Measurements from ENCODE around the gene ENTREP3. TPM values are rescaled to one million over a fixed set of nuclear protein-coding genes. Genes with fewer than 3 reads are reported as not detected.

ENTREP3 gene
- total RNA-seq, 1 experiment from 2014 or later, result 20.7 TPM

- Histone ChIP-seq H3K9me2 (replicated peaks; ENCODE audit: insufficient read depth, low read length) (no peaks in the 10 kb centered on the region), H3K36me3 (ENCODE audit: insufficient read depth, low read length) (no peaks in the 10 kb centered on the region; the same call in 1 of the 2 replicates), H3K4me2 (ENCODE audit: low read depth, low read length, poor library complexity, severe bottlenecking) (no peak overlapping the region), H3K27me3 (ENCODE audit: low read length) (no peaks in the 10 kb centered on the region), H3K9me3 (ENCODE audit: low read length) (no peaks in the 10 kb centered on the region), H2AFZ (ENCODE audit: low read length) (no peak overlapping the region), H3K9ac (ENCODE audit: low read length) (no peak overlapping the region), H4K20me1 (ENCODE audit: insufficient read depth, low read depth, low read length) (no peaks in the 10 kb centered on the region), H3K79me2 (ENCODE audit: low read length) (no peaks in the 10 kb centered on the region), H3K27ac (ENCODE audit: low read length) (no peak overlapping the region), H3K4me3 (ENCODE audit: low read length) (no peak overlapping the region), H3K4me1 (ENCODE audit: low read length) (peaks cover 7% of the 10 kb centered on the region)
- DNase-seq, result no peak
Observed at GRCh38 chr1:155285063-155285462, 29.8 kb upstream of the ENTREP3 start.

DNA sequence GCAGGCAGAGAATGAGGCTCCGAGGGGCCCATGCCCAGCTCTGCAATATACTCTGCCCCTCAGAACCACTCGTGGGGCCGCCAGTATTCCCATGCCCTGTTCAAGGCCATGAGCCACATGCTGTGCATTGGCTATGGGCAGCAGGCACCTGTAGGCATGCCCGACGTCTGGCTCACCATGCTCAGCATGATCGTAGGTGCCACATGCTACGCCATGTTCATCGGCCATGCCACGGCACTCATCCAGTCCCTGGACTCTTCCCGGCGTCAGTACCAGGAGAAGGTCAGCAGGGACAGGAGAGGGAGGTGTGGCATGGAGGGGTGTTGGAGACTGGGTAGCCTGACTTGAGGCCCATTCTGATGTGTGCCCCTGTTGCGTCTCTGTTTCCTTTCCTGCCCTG, 29.2 kb upstream of the ENTREP3 start:
- Histone ChIP-seq H3K79me2 (ENCODE audit: low read length) (no peaks in the 10 kb centered on the region), H3K27me3 (ENCODE audit: low read length) (no peaks in the 10 kb centered on the region), H4K20me1 (ENCODE audit: insufficient read depth, low read depth, low read length) (no peaks in the 10 kb centered on the region), H3K9me3 (ENCODE audit: low read length) (no peaks in the 10 kb centered on the region), H2AFZ (ENCODE audit: low read length) (no peak overlapping the region), H3K4me3 (ENCODE audit: low read length) (no peak overlapping the region), H3K9ac (ENCODE audit: low read length) (no peak overlapping the region), H3K9me2 (replicated peaks; ENCODE audit: insufficient read depth, low read length) (no peaks in the 10 kb centered on the region), H3K36me3 (ENCODE audit: insufficient read depth, low read length) (no peaks in the 10 kb centered on the region; the same call in 1 of the 2 replicates), H3K4me2 (ENCODE audit: low read depth, low read length, poor library complexity, severe bottlenecking) (no peak overlapping the region), H3K4me1 (ENCODE audit: low read length) (peaks cover 7% of the 10 kb centered on the region), H3K27ac (ENCODE audit: low read length) (no peak overlapping the region)
- no peak for DNase-seq

GRCh38 chr1:155282488-155283091, 27.3 kb upstream of the ENTREP3 start:
- no peak overlapping the region for H3K27ac ChIP-seq (ENCODE audit: low read length)
- H3K9me3 ChIP-seq (ENCODE audit: low read length), result no peaks in the 10 kb centered on the region
- H4K20me1 ChIP-seq (ENCODE audit: insufficient read depth, low read depth, low read length), result no peaks in the 10 kb centered on the region
- H3K4me2 ChIP-seq (ENCODE audit: low read depth, low read length, poor library complexity, severe bottlenecking), result no peak overlapping the region
- no peaks in the 10 kb centered on the region for H3K36me3 ChIP-seq (ENCODE audit: insufficient read depth, low read length)
- H3K4me1 ChIP-seq (ENCODE audit: low read length), result peaks cover 24% of the 10 kb centered on the region
- no peak for DNase-seq
- no peak overlapping the region for H3K9ac ChIP-seq (ENCODE audit: low read length)
- no peak overlapping the region for H2AFZ ChIP-seq (ENCODE audit: low read length)
- no peaks in the 10 kb centered on the region for H3K27me3 ChIP-seq (ENCODE audit: low read length)
- no peaks in the 10 kb centered on the region for H3K79me2 ChIP-seq (ENCODE audit: low read length)
- no peak overlapping the region for H3K4me3 ChIP-seq (ENCODE audit: low read length)
- no peaks in the 10 kb centered on the region for H3K9me2 ChIP-seq (replicated peaks; ENCODE audit: insufficient read depth, low read length)

- Histone ChIP-seq H3K9me2 (replicated peaks; ENCODE audit: insufficient read depth, low read length) (no peaks in the 10 kb centered on the region), H3K4me2 (ENCODE audit: low read depth, low read length, poor library complexity, severe bottlenecking) (peak overlapping the region; percentile 91), H4K20me1 (ENCODE audit: insufficient read depth, low read depth, low read length) (no peaks in the 10 kb centered on the region), H3K4me1 (ENCODE audit: low read length) (peaks cover 28% of the 10 kb centered on the region), H3K27ac (ENCODE audit: low read length) (no peak overlapping the region), H3K4me3 (ENCODE audit: low read length) (no peak overlapping the region), H2AFZ (ENCODE audit: low read length) (no peak overlapping the region), H3K9ac (ENCODE audit: low read length) (no peak overlapping the region), H3K79me2 (ENCODE audit: low read length) (no peaks in the 10 kb centered on the region), H3K36me3 (ENCODE audit: insufficient read depth, low read length) (no peaks in the 10 kb centered on the region), H3K9me3 (ENCODE audit: low read length) (no peaks in the 10 kb centered on the region), H3K27me3 (ENCODE audit: low read length) (no peaks in the 10 kb centered on the region)
- no peak for DNase-seq
Observed at GRCh38 chr1:155279268-155279667, 24.0 kb upstream of the ENTREP3 start.

GRCh38 chr1:155278689-155279160, 23.4 kb upstream of the ENTREP3 start:
- Histone ChIP-seq H3K4me1 (ENCODE audit: low read length) (peaks cover 30% of the 10 kb centered on the region), H2AFZ (ENCODE audit: low read length) (no peak overlapping the region), H3K27me3 (ENCODE audit: low read length) (no peaks in the 10 kb centered on the region), H3K79me2 (ENCODE audit: low read length) (peaks cover 2% of the 10 kb centered on the region; the same call in 1 of the 2 replicates), H3K27ac (ENCODE audit: low read length) (no peak overlapping the region), H3K9me3 (ENCODE audit: low read length) (no peaks in the 10 kb centered on the region), H3K9ac (ENCODE audit: low read length) (peak overlapping the region; percentile 76; the same call in 1 of the 2 replicates), H4K20me1 (ENCODE audit: insufficient read depth, low read depth, low read length) (no peaks in the 10 kb centered on the region), H3K4me2 (ENCODE audit: low read depth, low read length, poor library complexity, severe bottlenecking) (peak overlapping the region; percentile 91), H3K9me2 (replicated peaks; ENCODE audit: insufficient read depth, low read length) (no peaks in the 10 kb centered on the region), H3K4me3 (ENCODE audit: low read length) (peak overlapping the region; percentile 76; the same call in 1 of the 2 replicates), H3K36me3 (ENCODE audit: insufficient read depth, low read length) (no peaks in the 10 kb centered on the region)
- no peak for DNase-seq

DNA sequence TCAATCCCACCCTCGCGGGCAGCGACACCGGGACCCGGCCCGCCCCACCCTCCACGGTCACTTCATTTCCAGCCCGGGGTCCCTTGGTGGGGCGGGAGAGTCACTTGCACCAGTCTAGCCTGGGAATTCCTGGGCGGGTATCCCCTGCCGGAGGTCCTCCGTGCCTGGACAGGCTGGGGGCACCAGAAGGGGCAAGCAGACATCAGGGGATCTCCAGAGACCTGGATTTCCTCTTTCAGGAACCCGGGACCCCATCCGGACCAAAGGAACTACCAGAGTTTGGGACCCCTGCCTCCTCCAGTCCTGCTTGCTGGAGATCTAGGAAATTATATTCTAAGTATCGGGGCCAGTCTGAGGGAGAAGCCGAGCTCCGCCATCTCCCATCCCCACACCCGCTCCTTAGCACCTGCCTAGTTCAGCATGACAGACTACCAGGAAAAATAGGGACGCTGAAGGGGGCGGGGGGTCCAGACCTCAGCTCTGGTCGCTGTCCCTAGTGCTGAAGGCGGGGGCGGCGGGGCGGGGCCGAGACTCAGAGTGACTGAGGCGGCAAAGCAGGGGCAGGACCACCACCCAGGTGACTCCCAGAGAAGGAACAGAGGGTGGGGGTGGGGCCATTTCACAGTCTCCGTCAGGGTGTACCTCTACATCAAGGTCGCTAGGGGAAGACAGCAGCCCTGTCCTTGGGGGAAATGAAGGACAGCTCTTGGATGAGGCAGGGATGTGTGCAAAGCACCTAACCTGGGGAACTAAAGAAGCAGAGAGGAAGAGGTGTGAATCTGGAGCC, 22.8 kb upstream of the ENTREP3 start:
- Histone ChIP-seq H3K9ac (ENCODE audit: low read length) (peak overlapping the region; percentile 76), H3K4me1 (ENCODE audit: low read length) (peaks cover 29% of the 10 kb centered on the region), H3K27ac (ENCODE audit: low read length) (no peak overlapping the region), H4K20me1 (ENCODE audit: insufficient read depth, low read depth, low read length) (no peaks in the 10 kb centered on the region), H3K79me2 (ENCODE audit: low read length) (peaks cover 7% of the 10 kb centered on the region), H3K4me3 (ENCODE audit: low read length) (peak overlapping the region; percentile 76), H3K4me2 (ENCODE audit: low read depth, low read length, poor library complexity, severe bottlenecking) (peak overlapping the region; percentile 91), H3K9me2 (replicated peaks; ENCODE audit: insufficient read depth, low read length) (no peaks in the 10 kb centered on the region), H3K27me3 (ENCODE audit: low read length) (no peaks in the 10 kb centered on the region), H3K9me3 (ENCODE audit: low read length) (no peaks in the 10 kb centered on the region), H3K36me3 (ENCODE audit: insufficient read depth, low read length) (no peaks in the 10 kb centered on the region), H2AFZ (ENCODE audit: low read length) (0 out of 2 replicates have a peak overlapping the region, but pooled peaks have one; percentile 72)
- DNase-seq, result peak; percentile 83

DNA sequence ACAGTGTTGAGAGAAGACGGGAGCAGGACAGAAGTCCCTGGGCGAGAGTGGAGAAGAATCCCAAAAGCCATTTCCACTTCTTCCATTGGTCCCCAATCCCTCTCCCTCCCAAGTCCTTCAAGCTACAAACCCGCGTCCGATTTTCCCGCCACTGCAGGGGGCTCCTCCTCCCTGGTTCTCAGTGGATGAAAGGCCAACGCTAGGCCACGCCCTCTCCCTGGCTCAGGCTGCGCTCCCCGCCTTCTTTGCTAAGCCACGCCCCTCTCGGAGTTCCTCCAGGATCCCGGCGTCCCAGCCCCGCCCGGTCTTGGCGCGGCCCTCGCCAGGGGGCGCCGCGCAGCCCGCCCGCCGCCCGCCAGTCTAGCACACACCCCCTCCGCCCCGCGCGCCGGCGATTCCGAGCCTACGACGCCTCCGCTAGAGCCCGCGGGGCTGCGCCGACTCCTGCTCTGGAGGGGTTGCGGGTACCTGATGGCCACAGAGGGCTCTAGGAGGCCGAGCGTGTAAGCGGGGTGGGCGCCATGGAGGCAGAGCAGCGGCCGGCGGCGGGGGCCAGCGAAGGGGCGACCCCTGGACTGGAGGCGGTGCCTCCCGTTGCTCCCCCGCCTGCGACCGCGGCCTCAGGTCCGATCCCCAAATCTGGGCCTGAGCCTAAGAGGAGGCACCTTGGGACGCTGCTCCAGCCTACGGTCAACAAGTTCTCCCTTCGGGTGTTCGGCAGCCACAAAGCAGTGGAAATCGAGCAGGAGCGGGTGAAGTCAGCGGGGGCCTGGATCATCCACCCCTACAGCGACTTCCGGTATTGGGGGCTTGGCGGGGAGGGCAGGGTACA, 22.0 kb upstream of the ENTREP3 start, which contains the start of gene HCN3:
Gene HCN3 (plus strand): TSS at position 394 of the 832 bp plus-strand sequence. CDS start 128 bp downstream, at position 522.
- Histone ChIP-seq H3K79me2 (ENCODE audit: low read length) (peaks cover 15% of the 10 kb centered on the region), H3K4me2 (ENCODE audit: low read depth, low read length, poor library complexity, severe bottlenecking) (peak within 1 kb of the TSS; percentile 91), H3K27ac (ENCODE audit: low read length) (no peak within 1 kb of the TSS), H3K9me3 (ENCODE audit: low read length) (no peaks in the 10 kb centered on the region), H3K9ac (ENCODE audit: low read length) (peak within 1 kb of the TSS; percentile 76), H3K4me1 (ENCODE audit: low read length) (peaks cover 29% of the 10 kb centered on the region), H4K20me1 (ENCODE audit: insufficient read depth, low read depth, low read length) (peaks cover 2% of the 10 kb centered on the region; the same call in 1 of the 2 replicates), H3K9me2 (replicated peaks; ENCODE audit: insufficient read depth, low read length) (no peaks in the 10 kb centered on the region), H3K36me3 (ENCODE audit: insufficient read depth, low read length) (no peaks in the 10 kb centered on the region), H3K27me3 (ENCODE audit: low read length) (no peaks in the 10 kb centered on the region), H2AFZ (ENCODE audit: low read length) (peak within 1 kb of the TSS; percentile 72; the same call in 1 of the 2 replicates), H3K4me3 (ENCODE audit: low read length) (peak within 1 kb of the TSS; percentile 76)
- peak; percentile 98 for DNase-seq

Measured in Karpas-422 (cell line).